HepG2 (cell line): ENCODE results near the gene RMI1. TPM values are rescaled to one million over a fixed set of nuclear protein-coding genes. Genes with fewer than 3 reads are reported as not detected.
A peak's percentile ranks its signal among the peaks of the same experiment; 100 is the strongest.

Source experiments
- AKNA ChIP-seq: sonication (generic); formaldehyde crosslinking; IDR thresholded peaks from 2 replicates; pipeline ENCODE4 v1.4.0; 2020; ENCODE audit warnings: missing genetic modification reagents, borderline replicate concordance
- BORCS8-MEF2B ChIP-seq: sonication (generic); formaldehyde crosslinking; IDR thresholded peaks from 2 replicates; pipeline ENCODE4 v1.8.0; 2022; ENCODE audit warnings: mild to moderate bottlenecking, missing genetic modification reagents
- GRHL1 ChIP-seq: sonication (generic); formaldehyde crosslinking; conservative IDR thresholded peaks from 2 replicates; pipeline ENCODE4 v1.8.0; 2022; ENCODE audit warnings: missing genetic modification reagents
- MIER2 ChIP-seq: IDR thresholded peaks from 2 replicates; pipeline ENCODE4 v1.6.1; 2016; ENCODE audit warnings: missing biosample characterization, missing genetic modification reagents
- SMC3 ChIP-seq: IDR thresholded peaks from 2 replicates; pipeline ENCODE4 v1.6.1; 2011; ENCODE audit warnings: low read length, improper control_type of control experiment
- SRF ChIP-seq: IDR thresholded peaks from 2 replicates; pipeline ENCODE4 v1.6.1; 2011; ENCODE audit warnings: mild to moderate bottlenecking, low read depth, low read length, moderate library complexity
- TERF1 ChIP-seq: sonication (generic); formaldehyde crosslinking; IDR thresholded peaks from 2 replicates; pipeline ENCODE4 v1.8.0; 2022; ENCODE audit warnings: mild to moderate bottlenecking, missing genetic modification reagents, moderate library complexity
- TFDP2 ChIP-seq: sonication (generic); formaldehyde crosslinking; IDR thresholded peaks from 2 replicates; pipeline ENCODE4 v1.4.0; 2020; ENCODE audit warnings: missing genetic modification reagents
- ZBTB3 ChIP-seq: sonication (generic); formaldehyde crosslinking; IDR thresholded peaks from 2 replicates; pipeline ENCODE4 v1.4.0; 2020; ENCODE audit warnings: low read depth, mild to moderate bottlenecking, moderate library complexity, missing genetic modification reagents, borderline replicate concordance
- ZNF224 ChIP-seq: sonication (generic); formaldehyde crosslinking; IDR thresholded peaks from 2 replicates; pipeline ENCODE4 v1.5.0; 2020; ENCODE audit warnings: mild to moderate bottlenecking, missing genetic modification reagents
- ZNF333 ChIP-seq: sonication (generic); formaldehyde crosslinking; IDR thresholded peaks from 2 replicates; pipeline ENCODE4 v1.4.0; 2020; ENCODE audit warnings: mild to moderate bottlenecking, missing genetic modification reagents, borderline replicate concordance
- ZNF670 ChIP-seq: sonication (generic); formaldehyde crosslinking; IDR thresholded peaks from 2 replicates; pipeline ENCODE4 v1.8.0; 2022; ENCODE audit warnings: mild to moderate bottlenecking, missing genetic modification reagents, borderline replicate concordance
- ZNF724P ChIP-seq: sonication (generic); formaldehyde crosslinking; IDR thresholded peaks from 2 replicates; pipeline ENCODE4 v1.8.0; 2022; ENCODE audit warnings: missing genetic modification reagents, borderline replicate concordance
- ZNF749 ChIP-seq: sonication (generic); formaldehyde crosslinking; IDR thresholded peaks from 2 replicates; pipeline ENCODE4 v1.8.0; 2022; ENCODE audit warnings: mild to moderate bottlenecking, missing genetic modification reagents, moderate library complexity, borderline replicate concordance
- ZNF878 ChIP-seq: sonication (generic); formaldehyde crosslinking; IDR thresholded peaks from 2 replicates; pipeline ENCODE4 v1.8.1; 2023; ENCODE audit warnings: mild to moderate bottlenecking, missing genetic modification reagents, moderate library complexity
- polyA plus RNA-seq, 8 experiments: library from polyadenylated mRNA; depleted of rRNA in 3 of 8; stranded (reverse) in 7 of 8; unstranded in 1 of 8; fragments of >200 nt; fragmentation: Illumina TruSeq in 4 of 8; extraction: Trizol in 4 of 8; gene quantifications; 2 replicates each; pipeline versions ENCODE4 v1.2.1 to v1.2.3, GENCODE V29; 2011 to 2016; ENCODE audit warnings: low read depth in 4 of 8, missing spikeins in 1 of 8, mixed read lengths in 1 of 8; ENCODE audit not compliant: insufficient read depth in 1 of 8
- total RNA-seq, 5 experiments: library from RNA; depleted of rRNA; stranded (reverse); fragments of >200 nt; fragmentation: Illumina TruSeq; extraction: Trizol; gene quantifications; 2 replicates each; pipeline ENCODE4 v1.2.3, GENCODE V29; 2016; ENCODE audit warnings: low read depth in 1 of 5

The RMI1 gene
- total and polyA plus RNA-seq, 2 of the 13 experiments (the other 11 are each of a cell fraction or from before 2014, with no cell fraction given): 0.54 to 3.7 TPM

GRCh38 chr9:83978992-83979811, 1.4 kb upstream of the RMI1 start (continued):
- TF ChIP-seq TERF1 (CRISPR knock-in tag) (0 out of 2 replicates have a peak, but pooled peaks have one; percentile 18), ZBTB3 (CRISPR knock-in tag) (no peak), ZNF670 (no peak), ZNF333 (CRISPR knock-in tag) (no peak), GRHL1 (CRISPR knock-in tag) (no peak), TFDP2 (CRISPR knock-in tag) (peak; percentile 32; the same call in 1 of the 2 replicates), SRF (no peak), ZNF724P (CRISPR knock-in tag) (no peak), AKNA (CRISPR knock-in tag) (0 out of 2 replicates have a peak, but pooled peaks have one; percentile 51), ZNF878 (CRISPR knock-in tag) (no peak), ZNF224 (CRISPR knock-in tag) (no peak), BORCS8-MEF2B (CRISPR knock-in tag) (0 out of 2 replicates have a peak, but pooled peaks have one; percentile 15), ZNF749 (CRISPR knock-in tag) (no peak), MIER2 (CRISPR knock-in tag) (no peak), SMC3 (no peak)
